Activated T-cell treated with anti-CD3 and anti-CD28 coated beads, Interleukin-2, amount 50 U/mL, for 48 hours (primary cell): ENCODE measurements around the gene DHRS9.
"Not testable (repeated sequence)": the region's sequence is repeated elsewhere in the genome, so short reads cannot be mapped to it uniquely, and the experiment has no call there.

Experiments
- DNase-seq, 2 experiments: peaks; one replicate each; pipeline ENCODE4 v3.0.0-alpha.2; 2020

Gene DHRS9

GRCh38 chr2:169105476-169105875 is 36.1 kb downstream of the DHRS9 start:
- DNase-seq: no peak

- no peak for DNase-seq
These were observed 36.8 kb downstream of the DHRS9 start for GRCh38 chr2:169106134-169106533.

- DNase-seq: no peak
These were observed 37.5 kb downstream of the DHRS9 start for GRCh38 chr2:169106563-169107545.

GRCh38 chr2:169107645-169108044 is 38.3 kb downstream of the DHRS9 start:
- DNase-seq: no peak

GRCh38 chr2:169108099-169108884 is 38.9 kb downstream of the DHRS9 start:
- DNase-seq: no peak

- peak; percentile 79 to 81 for DNase-seq
These were observed 40.4 kb downstream of the DHRS9 start for GRCh38 chr2:169109502-169110409.

- DNase-seq: no peak
These were observed 41.1 kb downstream of the DHRS9 start for GRCh38 chr2:169110419-169110818.

- no peak for DNase-seq
These were observed 41.6 kb downstream of the DHRS9 start for GRCh38 chr2:169110916-169111315.

- DNase-seq: no peak
These were observed 43.5 kb downstream of the DHRS9 start for GRCh38 chr2:169112841-169113240.

GRCh38 chr2:169114056-169114455 is 44.7 kb downstream of the DHRS9 start:
- DNase-seq: no peak

- DNase-seq: no peak
These were observed 47.0 kb downstream of the DHRS9 start for GRCh38 chr2:169116327-169116726.

GRCh38 chr2:169116993-169117392 is 47.6 kb downstream of the DHRS9 start:
- DNase-seq: no peak

GRCh38 chr2:169118060-169118459 is 48.7 kb downstream of the DHRS9 start:
- DNase-seq: no peak

GRCh38 chr2:169119123-169119760 is 49.9 kb downstream of the DHRS9 start:
- no peak for DNase-seq

GRCh38 chr2:169119851-169120250 is 50.5 kb downstream of the DHRS9 start:
- DNase-seq: no peak

- no peak for DNase-seq
These were observed 60.4 kb downstream of the DHRS9 start for GRCh38 chr2:169129703-169130243.

- no peak for DNase-seq
These were observed 62.5 kb downstream of the DHRS9 start for GRCh38 chr2:169131587-169132512.

- DNase-seq: not testable (repeated sequence)
These were observed 64.9 kb downstream of the DHRS9 start for GRCh38 chr2:169134272-169134671.

- not testable (repeated sequence) for DNase-seq
These were observed 67.1 kb downstream of the DHRS9 start for GRCh38 chr2:169136428-169136827.

- DNase-seq: no peak
These were observed 67.6 kb downstream of the DHRS9 start for GRCh38 chr2:169136885-169137534.
